A549 (cell line): ENCODE data around the gene GRK1.

Source experiments
- EP300 ChIP-seq, 2 experiments: fragments of >200 bp; sonication (Bioruptor Twin); formaldehyde crosslinking; IDR thresholded peaks; 2 replicates in 1 of 2; 3 replicates in 1 of 2; pipeline ENCODE4 v1.6.1; 2016 to 2017
- ESRRA ChIP-seq: fragments of 150-350 bp; IDR thresholded peaks from 2 replicates; pipeline ENCODE4 v1.6.1; 2014; ENCODE audit warnings: mild to moderate bottlenecking, low read length, borderline replicate concordance
- FOSB ChIP-seq: fragments of 250-450 bp; sonication (Bioruptor Pico); IDR thresholded peaks from 2 replicates; pipeline ENCODE4 v1.5.0; 2020; ENCODE audit warnings: mild to moderate bottlenecking, moderate library complexity
- JUNB ChIP-seq: fragments of >200 bp; sonication (Bioruptor Twin); formaldehyde crosslinking; IDR thresholded peaks from 2 replicates; pipeline ENCODE4 v1.6.1; 2016
- POLR2A ChIP-seq: IDR thresholded peaks from 2 replicates; pipeline ENCODE4 v1.6.1; 2012; ENCODE audit warnings: mild to moderate bottlenecking, low read length
- RARB ChIP-seq: fragments of 250-450 bp; sonication (Bioruptor Pico); IDR thresholded peaks from 2 replicates; pipeline ENCODE4 v1.8.0; 2021; ENCODE audit warnings: mild to moderate bottlenecking, moderate library complexity
- ZNF302 ChIP-seq: fragments of 250-450 bp; sonication (Bioruptor Pico); IDR thresholded peaks from 2 replicates; pipeline ENCODE4 v1.9.0; 2021; ENCODE audit warnings: inconsistent platforms, mild to moderate bottlenecking, moderate library complexity
- TF ChIP-seq, protein P1 (sequence below): fragments of >200 bp; sonication (Bioruptor Twin); formaldehyde crosslinking; IDR thresholded peaks from 3 replicates; pipeline ENCODE4 v1.5.1; 2016
- TF ChIP-seq, protein P2 (sequence below): IDR thresholded peaks from 2 replicates; pipeline ENCODE4 v1.6.1; 2012; ENCODE audit warnings: low read depth, borderline replicate concordance
- TF ChIP-seq, protein P3 (sequence below): fragments of 150-350 bp; IDR thresholded peaks from 2 replicates; pipeline ENCODE4 v1.6.1; 2014; ENCODE audit warnings: low read depth, mild to moderate bottlenecking, low read length

DNA sequence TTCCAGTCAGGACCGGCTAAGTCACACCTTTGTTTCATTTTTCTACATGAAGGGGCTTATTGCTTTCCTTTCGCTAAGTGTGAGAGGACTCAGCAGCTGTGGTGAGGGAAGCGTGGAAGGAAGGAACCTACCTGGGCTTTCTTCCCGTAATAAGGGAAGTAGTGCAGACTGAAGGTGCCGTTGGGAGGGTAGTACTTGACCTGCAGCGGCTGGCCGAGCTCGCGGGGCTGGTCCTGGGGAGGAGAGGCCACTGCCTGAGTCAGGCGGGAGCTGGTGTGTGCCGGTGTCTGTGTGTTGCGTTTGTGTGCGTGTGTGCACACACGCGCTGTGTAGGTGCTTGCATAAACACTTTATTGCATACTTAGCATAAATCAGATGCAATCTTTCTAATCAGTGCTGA is 16.7 kb upstream of the GRK1 start:
- TF ChIP-seq, protein P1, sequence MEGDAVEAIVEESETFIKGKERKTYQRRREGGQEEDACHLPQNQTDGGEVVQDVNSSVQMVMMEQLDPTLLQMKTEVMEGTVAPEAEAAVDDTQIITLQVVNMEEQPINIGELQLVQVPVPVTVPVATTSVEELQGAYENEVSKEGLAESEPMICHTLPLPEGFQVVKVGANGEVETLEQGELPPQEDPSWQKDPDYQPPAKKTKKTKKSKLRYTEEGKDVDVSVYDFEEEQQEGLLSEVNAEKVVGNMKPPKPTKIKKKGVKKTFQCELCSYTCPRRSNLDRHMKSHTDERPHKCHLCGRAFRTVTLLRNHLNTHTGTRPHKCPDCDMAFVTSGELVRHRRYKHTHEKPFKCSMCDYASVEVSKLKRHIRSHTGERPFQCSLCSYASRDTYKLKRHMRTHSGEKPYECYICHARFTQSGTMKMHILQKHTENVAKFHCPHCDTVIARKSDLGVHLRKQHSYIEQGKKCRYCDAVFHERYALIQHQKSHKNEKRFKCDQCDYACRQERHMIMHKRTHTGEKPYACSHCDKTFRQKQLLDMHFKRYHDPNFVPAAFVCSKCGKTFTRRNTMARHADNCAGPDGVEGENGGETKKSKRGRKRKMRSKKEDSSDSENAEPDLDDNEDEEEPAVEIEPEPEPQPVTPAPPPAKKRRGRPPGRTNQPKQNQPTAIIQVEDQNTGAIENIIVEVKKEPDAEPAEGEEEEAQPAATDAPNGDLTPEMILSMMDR = no peak
- TF ChIP-seq, protein P2, sequence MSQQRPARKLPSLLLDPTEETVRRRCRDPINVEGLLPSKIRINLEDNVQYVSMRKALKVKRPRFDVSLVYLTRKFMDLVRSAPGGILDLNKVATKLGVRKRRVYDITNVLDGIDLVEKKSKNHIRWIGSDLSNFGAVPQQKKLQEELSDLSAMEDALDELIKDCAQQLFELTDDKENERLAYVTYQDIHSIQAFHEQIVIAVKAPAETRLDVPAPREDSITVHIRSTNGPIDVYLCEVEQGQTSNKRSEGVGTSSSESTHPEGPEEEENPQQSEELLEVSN = no peak
- TF ChIP-seq RARB (CRISPR knock-in tag) (no peak), POLR2A (no peak), ESRRA (no peak), JUNB (no peak), FOSB (CRISPR knock-in tag) (no peak), EP300 (IDR thresholded peaks at IDR 0.05) (no peak), ZNF302 (CRISPR knock-in tag) (no peak)
- TF ChIP-seq, protein P3, sequence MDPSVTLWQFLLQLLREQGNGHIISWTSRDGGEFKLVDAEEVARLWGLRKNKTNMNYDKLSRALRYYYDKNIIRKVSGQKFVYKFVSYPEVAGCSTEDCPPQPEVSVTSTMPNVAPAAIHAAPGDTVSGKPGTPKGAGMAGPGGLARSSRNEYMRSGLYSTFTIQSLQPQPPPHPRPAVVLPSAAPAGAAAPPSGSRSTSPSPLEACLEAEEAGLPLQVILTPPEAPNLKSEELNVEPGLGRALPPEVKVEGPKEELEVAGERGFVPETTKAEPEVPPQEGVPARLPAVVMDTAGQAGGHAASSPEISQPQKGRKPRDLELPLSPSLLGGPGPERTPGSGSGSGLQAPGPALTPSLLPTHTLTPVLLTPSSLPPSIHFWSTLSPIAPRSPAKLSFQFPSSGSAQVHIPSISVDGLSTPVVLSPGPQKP = no peak
